GM18526 (cell line): ENCODE data around the gene IL22RA2.

ENCODE experiments used
- POLR2A ChIP-seq: IDR thresholded peaks from 3 replicates; pipeline ENCODE4 v1.6.1; 2011; ENCODE audit not compliant: insufficient read length; ENCODE audit errors: extremely low read depth

The IL22RA2 gene

GRCh38 chr6:137120748-137121147 is 52.7 kb downstream of the IL22RA2 start:
- TF ChIP-seq POLR2A: no peak

GRCh38 chr6:137119196-137120104 is 54.0 kb downstream of the IL22RA2 start:
- no peak for TF ChIP-seq POLR2A

- TF ChIP-seq POLR2A: no peak
Measured at GRCh38 chr6:137117581-137117980, 55.9 kb downstream of the IL22RA2 start.

GRCh38 chr6:137116807-137117206 is 56.6 kb downstream of the IL22RA2 start:
- TF ChIP-seq POLR2A: no peak

- TF ChIP-seq POLR2A: no peak
Measured at GRCh38 chr6:137115658-137116057, 57.8 kb downstream of the IL22RA2 start.

- no peak for TF ChIP-seq POLR2A
Measured at GRCh38 chr6:137112067-137112355, 61.4 kb downstream of the IL22RA2 start.

GRCh38 chr6:137111296-137112066 is 62.0 kb downstream of the IL22RA2 start:
- TF ChIP-seq POLR2A: no peak

GRCh38 chr6:137107767-137108105 is 65.7 kb downstream of the IL22RA2 start:
- TF ChIP-seq POLR2A: no peak

GRCh38 chr6:137106183-137106582 is 67.3 kb downstream of the IL22RA2 start:
- no peak for TF ChIP-seq POLR2A

- TF ChIP-seq POLR2A: no peak
Measured at GRCh38 chr6:137105375-137105774, 68.1 kb downstream of the IL22RA2 start.

GRCh38 chr6:137104926-137105325 is 68.5 kb downstream of the IL22RA2 start:
- no peak for TF ChIP-seq POLR2A

GRCh38 chr6:137102851-137103492 is 70.5 kb downstream of the IL22RA2 start:
- no peak for TF ChIP-seq POLR2A

GRCh38 chr6:137102050-137102848 is 71.2 kb downstream of the IL22RA2 start:
- TF ChIP-seq POLR2A: no peak

- TF ChIP-seq POLR2A: no peak
Measured at GRCh38 chr6:137099689-137100403, 73.6 kb downstream of the IL22RA2 start.
